Activated CD4-positive, alpha-beta T cell treated with anti-CD3 and anti-CD28 coated beads, Interleukin-2, amount 50 U/mL, for 48 hours (primary cell): ENCODE measurements around the gene GRHL3.

ENCODE experiments used
- DNase-seq, 2 experiments: peaks; one replicate each; pipeline ENCODE4 v3.0.0-alpha.2; 2020

Gene GRHL3

DNA sequence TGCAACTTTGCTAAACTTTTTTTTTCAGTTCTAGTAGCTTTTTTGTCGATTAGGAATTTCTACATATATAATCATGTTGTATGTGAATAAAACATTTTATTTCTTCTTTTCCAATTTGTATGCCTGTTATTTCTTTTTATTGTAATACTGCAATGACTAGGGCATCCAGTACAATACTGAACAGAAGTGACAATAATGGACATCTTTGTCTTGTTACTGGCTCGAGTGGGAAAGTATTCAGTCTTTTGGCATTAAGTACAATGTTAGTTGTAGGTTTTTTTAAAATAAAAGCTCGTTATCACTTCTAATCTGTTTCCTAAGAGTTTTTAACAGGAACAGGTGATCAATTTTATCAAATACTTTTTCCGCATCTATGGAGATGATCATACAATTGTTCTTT lies 84.6 kb downstream of the GRHL3 start:
- DNase-seq: no peak
